Mesendoderm (in vitro differentiated cells): ENCODE measurements around the gene TMEM86B.

ENCODE experiments used
- DNase-seq: peaks from one replicate; pipeline ENCODE4 v3.0.0; 2013
- H2AK5ac ChIP-seq: 2 replicates; pipeline ENCODE4 v1.6.1; 2013; ENCODE audit warnings: low read length, inconsistent platforms
- H2BK120ac ChIP-seq: 2 replicates; pipeline ENCODE4 v1.6.1; 2013; ENCODE audit warnings: low read depth, mild to moderate bottlenecking, low read length, moderate library complexity, mixed read lengths
- H2BK15ac ChIP-seq: replicated peaks from 2 replicates; pipeline ENCODE4 v1.6.1; 2013; ENCODE audit warnings: low read depth, mild to moderate bottlenecking, moderate library complexity
- H2BK5ac ChIP-seq: 2 replicates; pipeline ENCODE4 v1.6.1; 2013; ENCODE audit warnings: low read length, inconsistent platforms
- H3K18ac ChIP-seq: 2 replicates; pipeline ENCODE4 v1.6.1; 2013; ENCODE audit warnings: mild to moderate bottlenecking, low read length, mixed read lengths
- H3K23ac ChIP-seq: one replicate; pipeline ENCODE4 v1.6.1; 2013; ENCODE audit warnings: low read length
- H3K27ac ChIP-seq: 2 replicates; pipeline ENCODE4 v1.5.1; 2013; ENCODE audit warnings: low read depth, mild to moderate bottlenecking, inconsistent platforms, low read length, moderate library complexity
- H3K27me3 ChIP-seq: 2 replicates; pipeline ENCODE4 v1.6.1; 2013; ENCODE audit warnings: low read length, control low read depth, mild to moderate bottlenecking, inconsistent platforms; ENCODE audit not compliant: insufficient read depth, poor library complexity
- H3K36me3 ChIP-seq: 2 replicates; pipeline ENCODE4 v1.6.1; 2013; ENCODE audit warnings: low read length, inconsistent platforms; ENCODE audit not compliant: control insufficient read depth, insufficient read depth
- H3K4ac ChIP-seq: one replicate; pipeline ENCODE4 v1.6.1; 2013; ENCODE audit warnings: low read depth, mild to moderate bottlenecking, low read length, moderate library complexity
- H3K4me1 ChIP-seq: 2 replicates; pipeline ENCODE4 v1.6.1; 2013; ENCODE audit warnings: low read depth, low read length, inconsistent platforms; ENCODE audit not compliant: control insufficient read depth
- H3K4me2 ChIP-seq: 2 replicates; pipeline ENCODE4 v1.6.1; 2013; ENCODE audit warnings: low read length
- H3K4me3 ChIP-seq: 2 replicates; pipeline ENCODE4 v1.5.1; 2013; ENCODE audit warnings: mild to moderate bottlenecking, low read length
- H3K56ac ChIP-seq: one replicate; pipeline ENCODE4 v1.6.1; 2013; ENCODE audit warnings: low read length
- H3K79me1 ChIP-seq: 2 replicates; pipeline ENCODE4 v1.6.1; 2013; ENCODE audit warnings: low read length, inconsistent platforms
- H3K79me2 ChIP-seq: 2 replicates; pipeline ENCODE4 v1.6.1; 2013; ENCODE audit warnings: mild to moderate bottlenecking, low read length; ENCODE audit not compliant: control insufficient read depth, insufficient read depth
- H3K9ac ChIP-seq: 2 replicates; pipeline ENCODE4 v1.6.1; 2013; ENCODE audit warnings: low read length, inconsistent platforms
- H4K5ac ChIP-seq: one replicate; pipeline ENCODE4 v1.6.1; 2013; ENCODE audit warnings: low read length
- H4K8ac ChIP-seq: one replicate; pipeline ENCODE4 v1.6.1; 2013; ENCODE audit warnings: low read depth, mild to moderate bottlenecking, control low read depth, low read length, moderate library complexity
- WGBS: extraction: QIAGEN DNeasy Blood & Tissue Kit; methylation state at CpG from one replicate; pipeline ENCODE4 v1.1.7; 2013; ENCODE audit warnings: low lambda C conversion rate, missing lambda C conversion rate; ENCODE audit not compliant: insufficient coverage; ENCODE audit errors: extremely low coverage; 5-methylcytosine and 5-hydroxymethylcytosine counted together

TMEM86B gene

DNA sequence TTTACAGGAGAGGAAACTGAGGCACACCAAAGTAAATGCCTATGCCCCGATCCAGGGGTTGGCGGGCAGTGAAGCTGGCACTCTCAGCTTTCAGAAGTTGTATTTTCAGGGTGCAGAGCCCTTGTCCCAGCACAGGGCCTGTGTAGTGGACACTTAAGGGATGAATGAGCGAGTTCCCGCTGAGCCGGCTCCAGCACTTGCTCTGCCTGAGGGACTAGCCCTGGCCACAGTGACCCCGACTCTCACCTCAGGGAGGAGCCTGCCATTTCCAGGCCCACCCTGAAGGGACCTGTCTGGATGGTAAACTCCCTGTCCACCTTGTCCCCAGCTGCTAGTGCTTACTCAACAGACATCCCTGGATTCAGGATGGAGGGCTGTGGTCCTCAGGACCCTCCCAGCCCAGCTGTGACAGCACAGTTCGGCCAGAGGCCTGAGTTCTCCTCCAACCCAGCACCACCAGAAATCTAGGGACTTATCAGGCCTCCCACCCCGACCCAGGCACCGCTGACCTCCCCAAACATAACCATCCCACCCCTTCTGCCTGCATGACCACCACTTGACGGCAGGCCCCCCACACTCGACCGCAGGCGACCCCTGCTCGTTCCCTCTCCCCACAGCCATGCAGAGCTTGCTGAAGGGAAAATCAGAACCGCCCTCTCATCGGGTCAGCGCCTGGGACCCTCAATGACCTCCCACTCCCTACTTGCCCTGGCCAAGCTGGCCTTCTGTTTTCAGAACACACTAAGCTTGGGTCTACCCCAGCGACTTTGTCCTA, 21.9 kb upstream of the TMEM86B start:
- Histone ChIP-seq H3K79me1 (peaks cover 51% of the 10 kb centered on the region), H2BK5ac (no peak overlapping the region), H3K4me3 (no peak overlapping the region), H3K79me2 (peaks cover 60% of the 10 kb centered on the region), H2BK120ac (no peak overlapping the region), H2BK15ac (no peak overlapping the region), H3K18ac (no peak overlapping the region), H3K9ac (no peak overlapping the region), H3K4ac (no peak overlapping the region), H3K36me3 (peaks cover 5% of the 10 kb centered on the region), H3K4me1 (no peaks in the 10 kb centered on the region), H2AK5ac (no peak overlapping the region), H4K5ac (no peak overlapping the region), H3K27me3 (no peaks in the 10 kb centered on the region), H3K4me2 (no peak overlapping the region), H4K8ac (no peak overlapping the region), H3K56ac (no peak overlapping the region), H3K27ac (no peak overlapping the region), H3K23ac (no peak overlapping the region)
- no CpG with 5 or more reads among the region's 18 CpGs for WGBS
- DNase-seq = no peak

DNA sequence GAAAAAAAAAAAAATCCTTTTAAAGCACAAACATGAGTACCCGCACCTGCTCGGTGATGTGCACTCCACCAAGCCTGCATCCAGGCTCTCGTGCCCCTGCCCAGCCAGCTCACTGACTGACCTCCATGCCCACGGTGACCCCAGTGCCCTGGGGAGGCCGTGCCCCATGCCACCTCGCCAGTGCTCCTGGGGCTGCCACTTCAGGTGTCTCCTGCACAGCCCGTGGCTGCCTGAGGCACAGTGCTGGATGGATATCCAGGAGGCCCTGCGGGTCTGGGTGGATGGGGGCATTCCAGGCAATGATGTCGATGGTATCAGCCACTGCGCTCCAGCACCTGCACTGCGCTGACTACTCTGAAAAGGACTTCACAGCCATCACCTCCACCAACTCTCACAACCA, 21.3 kb upstream of the TMEM86B start:
- H4K8ac ChIP-seq = no peak overlapping the region
- no peak overlapping the region for H3K4me3 ChIP-seq
- H3K4me1 ChIP-seq = no peaks in the 10 kb centered on the region
- H3K4ac ChIP-seq = no peak overlapping the region
- no peak overlapping the region for H3K27ac ChIP-seq
- no peak overlapping the region for H3K9ac ChIP-seq
- H2AK5ac ChIP-seq = no peak overlapping the region
- WGBS = no CpG with 5 or more reads among the region's 11 CpGs
- H4K5ac ChIP-seq = no peak overlapping the region
- peaks cover 5% of the 10 kb centered on the region for H3K36me3 ChIP-seq
- H3K79me1 ChIP-seq = peaks cover 46% of the 10 kb centered on the region
- H3K18ac ChIP-seq = no peak overlapping the region
- no peak overlapping the region for H2BK120ac ChIP-seq
- H2BK5ac ChIP-seq = no peak overlapping the region
- no peak overlapping the region for H3K56ac ChIP-seq
- no peak overlapping the region for H3K4me2 ChIP-seq
- no peaks in the 10 kb centered on the region for H3K27me3 ChIP-seq
- H3K23ac ChIP-seq = no peak overlapping the region
- H2BK15ac ChIP-seq = no peak overlapping the region
- DNase-seq = no peak
- peaks cover 54% of the 10 kb centered on the region for H3K79me2 ChIP-seq

DNA sequence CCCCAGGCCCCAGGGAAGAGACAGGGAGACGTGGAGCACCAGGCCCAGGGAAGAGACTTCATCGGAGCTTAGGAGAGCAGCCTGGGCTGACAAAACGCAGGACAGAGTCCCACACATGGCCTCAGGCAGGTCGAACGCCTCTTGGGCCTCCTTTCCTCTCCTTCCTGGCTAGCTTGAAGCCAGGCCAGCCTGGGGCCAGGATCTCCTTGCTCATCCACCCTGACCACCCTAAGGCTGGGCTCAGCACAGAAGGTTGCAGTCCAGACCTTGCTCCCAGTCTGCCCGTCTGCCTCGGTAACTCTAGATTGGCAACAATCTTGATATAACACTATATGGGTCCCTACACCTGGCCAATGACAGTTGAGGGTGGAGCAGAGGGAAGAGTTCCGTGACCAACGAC, 20.1 kb upstream of the TMEM86B start:
- Histone ChIP-seq H3K27ac (no peak overlapping the region), H3K36me3 (peaks cover 11% of the 10 kb centered on the region), H3K4me1 (no peaks in the 10 kb centered on the region), H3K56ac (no peak overlapping the region), H3K27me3 (no peaks in the 10 kb centered on the region), H4K5ac (no peak overlapping the region), H3K79me2 (peaks cover 43% of the 10 kb centered on the region), H3K9ac (no peak overlapping the region), H2BK15ac (no peak overlapping the region), H3K23ac (no peak overlapping the region), H2BK120ac (no peak overlapping the region), H3K4me2 (no peak overlapping the region), H3K4ac (no peak overlapping the region), H4K8ac (no peak overlapping the region), H3K79me1 (peaks cover 40% of the 10 kb centered on the region), H3K4me3 (no peak overlapping the region), H2AK5ac (no peak overlapping the region), H2BK5ac (no peak overlapping the region), H3K18ac (no peak overlapping the region)
- no peak for DNase-seq
- no CpG with 5 or more reads among the region's 9 CpGs for WGBS

DNA sequence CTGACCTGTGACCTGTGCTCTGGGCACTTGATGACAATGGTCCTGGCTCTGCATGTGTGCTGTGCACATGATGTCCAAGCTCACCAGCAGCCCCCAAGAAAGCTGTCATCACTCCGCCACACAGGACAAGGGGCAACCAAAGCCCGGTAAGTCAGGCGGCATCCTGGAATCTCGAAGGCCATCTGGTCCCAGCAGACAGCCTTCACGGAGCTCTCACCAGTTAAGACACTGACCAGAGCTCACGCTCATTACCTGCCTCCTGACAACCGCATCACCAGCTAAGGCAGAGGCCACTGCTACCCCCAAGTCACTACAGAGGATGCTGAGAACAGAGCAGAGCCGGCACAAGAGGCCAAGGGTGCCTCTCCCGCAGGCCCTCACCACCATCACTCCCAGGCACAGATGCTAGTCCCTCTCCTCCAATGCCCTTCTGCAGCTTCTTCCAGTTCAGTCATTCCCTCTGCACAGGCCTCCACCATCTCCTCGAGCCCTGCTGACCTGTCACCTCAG, 19.7 kb upstream of the TMEM86B start:
- no peak overlapping the region for H4K8ac ChIP-seq

DNA sequence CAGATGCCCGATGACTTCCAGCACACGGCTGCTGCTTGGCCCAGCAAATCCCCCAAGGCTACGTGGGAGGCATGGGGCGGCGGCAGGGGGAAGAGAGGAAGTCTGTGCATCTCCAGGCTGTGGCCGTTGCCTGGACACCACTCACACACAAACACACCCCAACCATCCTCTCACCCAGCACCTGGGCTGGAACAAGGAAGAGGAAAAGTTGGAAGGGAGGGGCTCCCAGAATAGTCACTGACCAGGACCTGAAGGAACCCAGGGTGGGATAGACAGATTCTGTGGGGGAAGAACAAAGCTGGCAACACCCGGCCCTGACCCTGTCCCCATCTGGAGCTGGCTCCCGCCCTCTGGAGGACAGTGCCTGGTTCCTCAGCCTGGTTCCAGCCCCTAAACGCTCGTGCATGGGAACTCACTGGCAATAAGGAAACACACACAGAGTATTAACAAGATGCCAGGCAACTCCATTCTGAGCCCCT, 19.1 kb upstream of the TMEM86B start:
- H3K4ac ChIP-seq = no peak overlapping the region
- H3K27me3 ChIP-seq = no peaks in the 10 kb centered on the region
- peaks cover 40% of the 10 kb centered on the region for H3K79me1 ChIP-seq
- no peak overlapping the region for H3K56ac ChIP-seq
- H3K4me3 ChIP-seq = no peak overlapping the region
- no peak overlapping the region for H3K4me2 ChIP-seq
- no peak overlapping the region for H2BK120ac ChIP-seq
- peaks cover 33% of the 10 kb centered on the region for H3K79me2 ChIP-seq
- H3K27ac ChIP-seq = no peak overlapping the region
- no peak overlapping the region for H4K5ac ChIP-seq
- H3K23ac ChIP-seq = no peak overlapping the region
- peaks cover 11% of the 10 kb centered on the region for H3K36me3 ChIP-seq
- H2AK5ac ChIP-seq = no peak overlapping the region
- DNase-seq = peak; percentile 54
- no peaks in the 10 kb centered on the region for H3K4me1 ChIP-seq
- no peak overlapping the region for H4K8ac ChIP-seq
- no peak overlapping the region for H3K18ac ChIP-seq
- WGBS = no CpG with 5 or more reads among the region's 10 CpGs
- no peak overlapping the region for H2BK15ac ChIP-seq
- no peak overlapping the region for H2BK5ac ChIP-seq
- no peak overlapping the region for H3K9ac ChIP-seq

More for the DNA sequence above, 19.7 kb upstream of the TMEM86B start:
- Histone ChIP-seq H3K23ac (no peak overlapping the region), H3K4me1 (no peaks in the 10 kb centered on the region), H3K36me3 (peaks cover 11% of the 10 kb centered on the region), H3K27me3 (no peaks in the 10 kb centered on the region), H2BK120ac (no peak overlapping the region), H2BK5ac (no peak overlapping the region), H3K27ac (no peak overlapping the region), H3K4ac (no peak overlapping the region), H3K9ac (no peak overlapping the region), H3K4me3 (no peak overlapping the region), H3K79me1 (peaks cover 40% of the 10 kb centered on the region), H2AK5ac (no peak overlapping the region), H2BK15ac (no peak overlapping the region), H4K5ac (no peak overlapping the region), H3K56ac (no peak overlapping the region), H3K79me2 (peaks cover 38% of the 10 kb centered on the region), H3K18ac (no peak overlapping the region), H3K4me2 (no peak overlapping the region)
- WGBS = no CpG with 5 or more reads among the region's 10 CpGs
- DNase-seq = no peak
